Ramos (cell line): ENCODE measurements around the gene DIS3L2.

ENCODE experiments used
- in situ Hi-C: fragments of 300-500 bp; cut with MboI; formaldehyde crosslinking; loops from one replicate; pipeline ENCODE4 v1.14.3; 2022; ENCODE audit warnings: low sequenced_read_pairs; ENCODE audit not compliant: unreplicated experiment

DIS3L2 gene

DNA sequence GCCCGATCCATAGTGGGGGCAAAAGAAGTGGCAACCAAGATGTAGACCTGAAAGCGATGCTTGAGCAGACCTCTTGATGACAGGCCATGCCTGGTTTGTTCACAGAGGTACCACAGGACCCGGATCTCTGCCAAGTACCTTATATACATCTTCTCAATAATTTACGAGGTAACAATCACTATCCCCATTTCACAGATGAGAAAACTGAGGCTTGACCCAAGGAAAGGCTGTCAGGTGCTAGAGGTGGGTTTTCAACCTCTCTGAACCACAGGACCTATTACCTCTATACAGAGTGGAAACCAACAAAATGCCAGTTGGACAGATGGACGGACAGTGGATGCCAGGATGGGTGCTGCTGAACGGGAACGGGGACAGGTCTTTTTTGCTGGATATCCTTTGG is 13.8 kb upstream of the DIS3L2 start:
- in situ Hi-C loops = no loop called here

DNA sequence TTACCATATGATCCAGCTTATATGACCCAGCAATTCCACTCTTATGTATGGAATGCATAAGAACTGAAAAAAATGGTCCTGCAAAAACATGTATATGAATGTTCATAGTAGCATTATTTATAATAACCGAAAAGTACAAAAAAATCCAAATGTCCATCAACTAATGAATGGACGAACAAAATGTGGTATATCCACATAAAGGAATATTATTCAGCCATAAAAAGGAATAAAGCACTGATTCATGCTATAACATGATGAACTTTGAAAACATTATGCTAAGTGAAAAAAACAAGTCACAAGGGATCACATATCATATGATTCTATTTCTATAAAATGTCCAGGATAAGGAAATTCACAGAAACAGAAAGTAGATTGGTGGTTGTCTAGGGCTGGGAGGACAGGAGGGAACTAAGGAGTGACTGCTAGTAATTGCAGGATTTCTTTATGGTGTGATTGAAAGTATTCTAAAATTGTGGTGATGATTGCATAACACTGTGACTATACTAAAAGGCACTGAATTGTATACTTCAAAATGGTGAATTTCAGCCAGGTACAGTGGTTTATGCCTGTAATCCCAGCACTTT is 10.0 kb upstream of the DIS3L2 start:
- in situ Hi-C loops = no loop called here

DNA sequence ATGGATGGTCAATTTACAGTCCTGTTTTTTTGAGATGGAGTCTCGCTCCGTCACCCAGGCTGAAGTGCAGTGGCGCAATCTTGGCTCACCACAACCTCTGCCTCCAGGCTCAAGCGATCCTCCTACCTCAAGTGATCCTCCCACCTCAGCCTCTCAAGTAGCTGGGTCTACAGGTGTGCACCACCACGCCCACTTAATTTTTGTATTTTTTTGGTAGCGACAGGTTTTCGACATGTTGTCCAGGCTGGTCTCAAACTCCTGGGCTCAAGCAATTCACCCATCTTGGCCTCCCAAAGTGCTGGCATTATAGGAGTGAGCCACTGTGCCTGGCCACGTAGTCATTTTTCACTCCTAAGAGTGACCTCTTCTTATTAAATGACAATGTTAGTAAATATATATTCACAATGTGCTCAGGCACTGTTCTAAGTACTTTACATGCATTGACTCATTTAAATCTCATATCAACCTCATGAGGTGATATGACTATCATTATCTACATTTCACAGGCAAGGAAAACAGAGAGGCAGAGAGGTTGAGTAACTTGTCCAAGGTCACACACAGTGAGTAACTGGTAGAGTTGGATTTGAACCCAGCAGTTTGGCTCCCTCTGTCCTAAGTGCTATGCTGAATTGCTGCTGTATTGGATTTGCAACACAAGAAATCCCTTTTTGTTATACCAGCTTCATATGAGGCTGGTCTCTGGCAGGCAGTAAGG is 5.6 kb upstream of the DIS3L2 start:
- in situ Hi-C loops = no loop called here

DNA sequence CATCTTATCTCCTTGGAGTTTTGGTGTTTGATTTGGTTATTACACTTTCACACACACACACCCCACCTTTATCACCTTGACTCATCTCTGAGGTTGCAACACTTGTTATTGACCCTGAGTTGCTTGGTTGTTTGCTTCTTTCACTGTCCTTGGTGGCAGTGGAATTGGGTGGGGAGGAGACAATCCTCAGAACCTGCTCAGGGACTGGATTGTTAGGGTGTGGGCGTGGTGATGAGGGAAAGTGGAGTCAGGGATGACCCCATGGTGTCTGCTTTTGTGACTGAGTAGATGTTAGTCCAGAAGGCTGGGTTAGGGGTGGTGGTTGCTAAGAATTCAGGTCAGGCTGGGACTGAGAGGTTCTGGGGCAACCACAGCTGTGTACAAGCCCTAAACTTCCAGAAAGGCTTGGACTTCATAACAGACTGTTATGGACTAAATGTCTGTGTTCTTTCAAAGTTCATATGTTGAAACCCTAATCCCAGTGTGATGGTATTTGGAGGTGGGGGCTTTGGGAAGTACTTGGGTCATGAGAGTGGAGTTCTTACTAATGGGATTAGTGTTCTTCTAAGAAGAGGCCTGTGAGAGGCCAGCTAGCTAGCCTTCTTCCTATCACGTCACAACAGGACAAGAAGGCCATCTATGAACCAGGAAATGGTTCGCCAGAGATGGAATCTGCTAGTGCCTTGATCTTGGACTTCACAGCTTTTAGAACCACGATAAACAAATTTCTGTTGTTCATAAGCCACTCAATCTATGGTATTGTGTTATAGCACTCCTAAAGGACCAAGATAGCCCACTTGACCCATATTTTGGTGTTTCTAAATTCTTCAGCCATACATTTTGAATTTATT is 3.4 kb upstream of the DIS3L2 start:
- in situ Hi-C loops = no loop called here

DNA sequence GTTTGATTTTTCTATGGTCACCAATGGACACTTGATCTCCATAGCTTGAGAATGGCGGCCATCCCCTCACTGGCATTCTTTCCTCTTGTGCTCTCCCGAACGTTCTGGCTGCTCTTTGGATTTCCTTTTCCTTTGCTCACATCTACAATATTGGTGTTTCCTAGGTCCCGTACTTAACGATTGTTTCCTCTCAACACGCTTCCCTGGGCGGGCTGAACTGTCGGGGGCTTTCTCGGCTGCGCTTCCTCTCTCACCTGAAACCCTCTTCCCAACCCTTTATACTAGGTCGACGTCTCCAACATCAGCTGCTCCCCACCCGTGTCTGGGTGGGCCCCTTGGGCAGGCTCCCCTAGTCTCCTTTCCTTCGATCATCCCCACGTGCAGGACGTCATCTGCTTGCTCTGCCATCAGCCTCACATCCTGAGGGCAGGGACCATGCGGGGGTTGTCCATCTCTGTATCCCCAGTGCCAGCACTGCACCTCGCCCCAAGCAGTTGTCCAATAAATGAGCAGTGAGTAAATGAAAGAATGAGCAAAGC is 634 bp upstream of the DIS3L2 start:
- in situ Hi-C loops = no loop called here

DNA sequence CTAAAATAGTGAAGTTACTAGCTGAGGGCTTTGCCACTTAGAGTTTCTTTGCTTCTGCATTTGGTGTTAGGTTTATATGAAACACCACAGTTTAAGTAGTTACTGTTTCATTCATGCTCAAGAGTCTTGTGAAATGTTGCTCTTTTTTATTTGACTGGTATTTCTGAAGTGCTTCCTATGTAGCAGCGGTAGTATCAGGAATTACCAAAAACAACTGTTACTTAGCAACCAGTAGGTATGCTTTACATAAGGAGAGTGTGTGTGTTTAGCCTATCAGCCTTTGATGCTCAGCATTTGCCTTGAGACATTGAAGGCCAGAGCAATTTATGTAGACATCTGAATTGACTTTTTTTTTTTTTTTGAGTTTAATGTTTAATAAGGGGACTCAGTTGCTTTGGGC is 3.6 kb downstream of the DIS3L2 start:
- in situ Hi-C loops = no loop called here

DNA sequence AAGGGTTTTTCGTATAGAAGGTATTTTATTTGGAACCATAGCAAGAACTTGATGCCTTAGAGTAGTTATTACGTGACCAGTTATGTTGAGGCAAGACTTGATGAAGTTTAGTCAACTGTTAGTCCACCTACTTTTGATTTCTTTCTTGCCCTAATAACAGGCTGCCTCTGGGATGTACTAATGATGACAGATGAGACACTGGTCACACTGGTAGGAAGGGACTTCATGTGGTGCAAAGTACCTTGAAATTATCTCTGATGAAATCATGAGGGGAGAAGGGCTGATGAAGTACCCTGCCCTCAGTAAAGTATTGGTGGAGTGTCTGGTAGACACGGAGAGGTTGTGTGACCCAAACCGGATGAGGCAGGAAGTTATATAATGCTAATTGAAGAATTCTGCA is 5.4 kb downstream of the DIS3L2 start:
- in situ Hi-C loops = no loop called here

DNA sequence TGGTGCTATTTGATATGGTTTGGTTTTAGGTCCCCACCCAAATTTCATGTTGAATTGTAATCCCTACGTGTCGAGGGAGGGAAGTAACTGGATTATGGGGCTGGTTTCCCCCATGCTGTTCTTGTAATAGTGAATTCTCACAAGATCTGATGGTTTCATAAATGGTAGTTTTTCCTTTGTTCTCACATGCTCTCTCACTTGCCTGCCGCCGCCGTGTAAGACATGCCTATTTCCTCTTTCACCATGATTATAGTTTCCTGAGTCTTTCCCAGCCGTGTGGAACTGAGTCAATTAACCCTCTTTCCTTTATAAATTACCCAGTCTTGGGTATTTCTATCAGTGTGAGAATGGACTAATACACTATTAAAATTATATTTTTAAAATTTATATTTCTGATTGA is 7.3 kb downstream of the DIS3L2 start:
- in situ Hi-C loops = no loop called here

DNA sequence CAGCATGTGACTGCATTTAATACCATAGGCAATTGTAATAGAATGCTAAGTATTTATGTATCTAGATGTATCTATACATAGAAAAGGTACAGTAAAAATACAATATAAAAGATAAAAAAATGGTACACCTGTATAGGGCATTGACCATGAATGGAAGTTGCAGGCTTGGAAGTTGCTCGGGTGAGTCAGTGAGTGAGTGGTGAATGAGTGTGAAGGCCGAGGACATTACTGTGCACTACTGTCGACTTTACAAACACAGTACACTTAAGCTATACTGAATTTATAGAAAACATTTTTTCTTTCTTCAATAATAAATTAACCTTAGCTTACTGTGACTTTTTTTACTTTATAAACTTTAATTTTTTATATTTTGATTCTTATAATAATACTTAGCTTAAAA is 8.9 kb downstream of the DIS3L2 start:
- in situ Hi-C loops = no loop called here

DNA sequence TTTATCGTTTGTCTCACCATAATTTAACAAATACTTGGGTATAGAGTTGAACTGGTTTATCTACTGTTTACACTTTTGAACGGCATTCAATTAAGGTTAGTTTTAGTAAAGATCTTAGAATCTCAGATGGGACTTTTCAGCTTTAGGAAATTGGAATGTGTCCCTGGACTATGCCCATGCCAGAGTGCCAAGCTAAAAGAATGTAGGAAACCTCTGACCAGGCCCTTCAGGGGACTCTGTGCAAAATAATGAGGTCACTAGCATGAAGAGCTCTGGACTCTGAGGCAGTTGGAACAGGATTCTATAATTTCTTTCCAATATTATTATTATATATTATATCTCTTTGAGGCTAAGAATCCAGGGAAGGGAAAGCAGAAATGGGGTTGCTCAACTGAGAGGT is 13.5 kb downstream of the DIS3L2 start:
- in situ Hi-C loops = no loop called here

DNA sequence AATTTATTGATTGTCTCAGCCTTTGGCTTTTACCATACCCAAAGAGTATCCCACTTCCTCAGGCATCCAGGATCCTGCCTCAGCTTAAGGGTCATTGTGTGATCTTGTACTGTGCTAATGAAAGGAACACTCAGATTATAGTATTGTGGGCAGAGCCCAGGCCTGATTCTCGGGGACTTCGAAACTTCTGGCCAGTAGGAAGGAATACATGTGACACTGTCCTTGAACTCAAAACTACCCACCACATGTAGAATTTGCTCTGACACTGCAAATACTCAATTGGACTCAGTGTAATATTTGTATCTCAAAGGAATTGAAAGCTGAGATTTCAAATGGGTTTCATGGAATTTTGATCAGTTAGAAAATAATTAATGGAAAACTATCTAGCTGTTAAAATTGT is 15.9 kb downstream of the DIS3L2 start:
- in situ Hi-C loops = no loop called here

DNA sequence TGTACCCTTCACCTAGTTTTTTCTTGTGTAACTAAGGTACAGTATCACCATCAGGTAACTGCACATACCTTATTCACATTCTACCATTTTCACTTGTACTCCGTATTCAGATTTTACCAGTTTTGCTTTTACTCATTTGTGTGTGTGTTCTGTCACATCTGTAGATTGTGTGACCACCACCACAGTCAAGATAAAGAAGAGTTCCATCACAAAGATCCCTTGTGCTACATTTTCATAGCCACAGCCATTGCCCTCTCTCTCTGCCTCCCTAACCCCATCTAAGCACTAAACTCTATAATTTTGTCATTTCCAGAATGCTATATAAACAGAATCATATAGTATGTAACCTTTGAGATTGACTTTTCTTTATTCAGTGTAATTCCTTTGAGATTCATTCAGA is 23.5 kb downstream of the DIS3L2 start:
- in situ Hi-C loops = no loop called here

DNA sequence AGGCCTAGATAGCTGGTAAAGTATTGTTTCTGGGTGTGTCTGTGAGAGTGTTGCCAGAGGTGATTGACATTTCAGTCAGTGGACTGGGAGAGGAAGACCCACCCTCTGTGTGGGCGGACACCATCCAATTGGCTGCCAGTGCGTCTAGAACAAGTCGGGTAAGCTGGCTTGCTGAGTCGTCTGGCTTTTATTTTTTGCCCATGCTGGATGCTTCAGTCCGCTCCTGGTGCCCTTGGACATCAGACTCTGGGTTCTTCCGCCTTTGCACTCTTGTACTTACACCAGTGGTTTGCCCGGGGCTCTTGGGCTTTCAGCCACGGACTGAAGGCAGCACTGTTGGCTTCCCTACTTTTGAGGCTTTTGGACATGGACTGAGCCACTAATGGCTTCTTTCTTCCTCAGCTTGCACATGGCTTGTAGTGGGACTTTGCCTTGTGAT is 24.3 kb downstream of the DIS3L2 start:
- in situ Hi-C loops = no loop called here

DNA sequence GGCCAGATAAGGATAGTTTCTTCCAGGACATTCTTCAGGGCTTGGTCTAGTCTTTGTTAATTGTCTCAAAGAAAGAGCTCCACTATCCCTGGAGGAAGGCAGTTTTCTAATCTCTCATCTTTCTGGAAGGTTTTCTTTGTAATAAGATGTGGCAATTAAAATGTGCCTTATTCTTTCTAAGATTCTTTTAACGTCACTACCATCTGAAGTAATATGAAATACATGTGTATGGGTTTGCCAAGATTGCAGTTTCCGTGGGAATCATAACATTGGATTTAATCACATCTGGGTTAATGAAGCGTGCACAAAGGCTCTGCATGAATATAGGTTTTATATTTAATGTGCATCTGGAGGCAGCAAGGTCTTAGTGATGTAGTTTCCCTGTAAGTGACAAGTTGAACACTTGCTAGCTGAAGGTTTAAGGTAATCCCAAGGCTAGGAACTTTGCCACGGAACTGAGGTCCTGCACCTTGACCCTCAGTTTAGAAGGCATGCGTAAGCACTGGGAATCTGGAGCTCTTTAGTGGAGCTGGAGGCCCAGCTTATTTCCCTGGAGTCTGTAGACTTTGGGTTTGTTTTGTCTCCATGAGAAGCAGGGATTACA is 25.7 kb downstream of the DIS3L2 start:
- in situ Hi-C loops = no loop called here

DNA sequence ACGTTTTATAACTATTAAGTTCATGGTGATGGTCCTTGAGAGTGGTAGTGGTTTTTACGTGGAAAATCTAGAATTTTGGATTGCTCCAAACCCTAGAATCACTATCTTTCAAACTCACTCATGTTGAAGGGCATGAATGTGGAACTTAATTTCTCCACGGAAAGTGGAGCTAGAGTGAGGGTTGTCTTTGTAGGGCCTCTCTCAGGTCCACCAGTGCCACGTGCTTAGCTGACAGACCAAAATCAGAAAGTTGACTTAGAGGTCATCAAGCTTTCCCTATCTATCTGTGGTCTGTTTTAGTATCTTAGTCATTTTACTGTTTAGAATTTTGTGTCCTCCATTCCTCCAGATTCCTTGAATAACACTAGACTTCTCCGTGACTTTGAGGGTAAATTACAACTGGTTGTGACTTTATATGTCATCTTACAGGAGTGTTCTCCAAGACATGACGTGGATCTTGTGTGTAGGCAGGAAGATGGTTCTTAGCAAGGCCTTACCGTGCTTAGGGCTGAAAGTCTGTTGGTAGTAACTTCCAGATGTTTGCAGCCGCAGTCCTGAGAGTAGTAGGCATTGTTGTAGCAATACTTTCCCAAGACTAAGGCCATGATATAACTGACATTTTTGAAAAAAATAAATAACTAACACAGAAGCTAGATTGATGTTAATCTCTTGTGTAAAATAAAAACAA is 26.8 kb downstream of the DIS3L2 start:
- in situ Hi-C loops = no loop called here

DNA sequence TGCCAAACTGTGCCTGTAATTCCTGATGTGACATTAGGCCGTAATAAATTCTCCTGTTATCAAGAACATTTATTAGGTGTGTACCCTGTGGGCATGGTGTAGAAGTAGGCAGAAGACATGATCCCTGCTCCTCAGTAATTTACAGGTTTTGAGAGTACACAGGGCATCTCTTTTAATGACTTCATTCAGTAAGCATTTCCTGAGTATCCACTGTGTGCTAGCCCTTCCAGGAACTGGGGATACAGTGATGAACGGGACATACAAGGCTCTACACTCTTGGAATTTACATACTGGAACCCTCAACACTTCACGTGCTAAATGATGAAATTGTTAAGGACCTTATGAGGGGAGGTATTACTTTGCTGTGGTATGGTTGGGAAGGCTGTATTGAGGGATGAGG is 30.2 kb downstream of the DIS3L2 start:
- in situ Hi-C loops = no loop called here

DNA sequence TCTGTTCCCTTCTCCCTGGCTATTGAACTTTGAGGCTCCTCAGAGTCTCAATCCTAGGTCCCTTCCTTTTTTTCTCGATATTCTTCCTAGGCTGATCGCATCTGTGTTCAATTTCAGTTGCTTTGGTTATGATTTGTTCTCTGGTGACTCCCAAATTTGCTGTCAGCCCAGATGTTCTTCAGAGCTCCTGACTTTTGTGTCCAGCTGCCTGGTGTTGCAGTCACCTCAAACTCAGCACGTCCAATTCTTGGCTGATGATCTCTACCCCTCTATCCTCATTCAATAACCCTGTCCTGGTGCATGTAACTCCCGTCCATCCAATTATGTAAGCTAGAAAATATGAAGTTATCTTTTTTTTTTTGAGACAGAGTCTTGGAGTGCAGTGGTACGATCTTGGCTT is 31.4 kb downstream of the DIS3L2 start:
- in situ Hi-C loops = no loop called here

DNA sequence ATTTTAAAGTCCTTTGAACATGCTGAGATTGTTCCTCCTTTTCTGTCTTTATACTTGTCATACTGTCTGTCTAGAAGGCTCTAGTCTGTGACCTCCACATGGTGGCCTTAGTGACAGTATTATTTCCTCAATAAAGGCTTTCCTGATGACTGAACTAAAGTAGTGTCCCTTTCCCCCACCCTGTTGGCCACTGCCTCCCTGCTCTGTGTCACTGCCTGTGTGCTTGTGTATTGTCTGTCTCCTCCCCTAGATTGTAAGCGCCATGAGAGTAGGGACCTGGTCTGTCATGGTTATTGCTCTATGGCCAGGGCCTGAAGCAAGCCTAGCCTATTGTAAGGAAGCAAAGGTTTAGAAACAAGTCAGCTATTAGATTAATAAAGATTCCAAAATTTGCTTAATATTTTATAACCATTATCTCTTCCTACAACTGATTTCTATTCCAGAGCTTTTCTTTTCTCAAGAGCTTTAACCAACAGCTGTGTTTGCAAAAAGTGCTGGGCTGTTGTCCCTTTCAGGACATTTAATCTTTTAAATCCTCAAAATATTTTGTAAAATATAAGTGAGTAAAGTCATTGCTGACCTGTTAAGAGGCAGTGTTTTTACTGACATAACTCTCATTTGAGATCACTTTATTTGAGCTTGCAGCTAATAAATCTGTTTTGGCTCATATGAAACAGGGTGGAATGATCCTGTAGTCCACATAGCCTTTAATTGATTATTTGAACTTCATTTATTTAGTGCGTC is 35.5 kb downstream of the DIS3L2 start:
- in situ Hi-C loops = no loop called here

DNA sequence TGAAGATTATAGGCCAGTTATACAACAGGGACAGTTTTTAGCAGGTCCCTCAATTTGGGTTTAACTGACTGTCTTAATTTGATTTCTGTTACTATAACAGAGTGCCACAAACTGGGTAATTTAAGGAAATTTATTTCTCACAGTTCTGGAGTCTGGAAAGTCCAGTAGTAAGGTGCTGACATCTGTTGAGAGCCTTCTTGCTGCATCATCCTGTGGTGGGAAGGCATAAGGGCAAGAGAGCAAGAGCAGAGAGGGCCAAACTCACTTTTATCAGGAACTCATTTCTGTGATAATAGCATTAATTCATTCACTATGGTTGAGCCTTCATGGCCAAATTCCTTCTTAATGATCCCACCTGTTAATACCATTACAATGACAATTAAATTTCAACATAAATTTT is 36.5 kb downstream of the DIS3L2 start:
- in situ Hi-C loops = no loop called here

DNA sequence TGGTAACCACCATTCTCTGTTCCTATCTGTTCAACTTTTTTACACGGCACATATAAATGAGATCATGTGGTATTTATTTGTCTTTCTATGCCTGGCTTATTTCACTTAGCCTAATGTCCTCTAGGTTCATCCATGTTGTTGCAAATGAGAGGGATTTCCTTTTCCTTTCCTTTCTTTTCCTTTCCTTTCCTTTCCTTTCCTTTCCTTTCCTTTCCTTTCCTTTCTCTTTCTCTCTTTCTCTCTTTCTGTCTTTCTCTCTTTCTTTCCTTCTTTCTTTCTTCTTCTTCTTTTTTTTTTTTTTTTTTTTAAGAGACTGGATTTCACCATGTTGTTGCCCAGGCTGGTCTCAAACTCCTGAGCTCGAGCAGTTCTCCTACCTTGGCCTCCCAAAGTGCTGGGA is 38.9 kb downstream of the DIS3L2 start:
- in situ Hi-C loops = no loop called here
